ENCODE data around the gene NANP.
"Not testable (repeated sequence)": the region's sequence is repeated elsewhere in the genome, so short reads cannot be mapped to it uniquely, and the experiment has no call there.

NANP gene

GRCh38 chr20:25600632-25601031 is 23.2 kb downstream of the NANP start:
- TF ChIP-seq CTCF (conservative IDR thresholded peaks at IDR 0.05; ENCODE audit: low read length) (no peak), EZH2phosphoT487 (IDR thresholded peaks at IDR 0.05; ENCODE audit: borderline replicate concordance) (no peak)
- no peaks in the 10 kb centered on the region for H3K9me3 ChIP-seq (ENCODE audit: insufficient read depth, low read depth, low read length)
- no peaks in the 10 kb centered on the region for H3K27me3 ChIP-seq (ENCODE audit: insufficient read depth, low read length, poor library complexity, severe bottlenecking)

GRCh38 chr20:25592135-25592852 is 31.5 kb downstream of the NANP start:
- H3K36me3 ChIP-seq (ENCODE audit: insufficient read depth, low read length): no peaks in the 10 kb centered on the region
- H3K4me3 ChIP-seq (ENCODE audit: low read length, poor library complexity, severe bottlenecking): no peak overlapping the region
- H4K20me1 ChIP-seq (ENCODE audit: insufficient read depth, low read length, poor library complexity, severe bottlenecking): no peaks in the 10 kb centered on the region
- H3F3A ChIP-seq (ENCODE audit: low read depth): no peaks in the 10 kb centered on the region
- H3K79me2 ChIP-seq (ENCODE audit: insufficient read depth, low read length): no peaks in the 10 kb centered on the region
- no peaks in the 10 kb centered on the region for H3K27me3 ChIP-seq (ENCODE audit: insufficient read depth, low read length, poor library complexity, severe bottlenecking)
- H3K9me2 ChIP-seq (replicated peaks; ENCODE audit: low read depth, low read length): no peaks in the 10 kb centered on the region
- no peak for TF ChIP-seq EZH2phosphoT487 (IDR thresholded peaks at IDR 0.05; ENCODE audit: borderline replicate concordance)
- no peak for TF ChIP-seq CTCF (conservative IDR thresholded peaks at IDR 0.05; ENCODE audit: low read length)
- H3K4me1 ChIP-seq (ENCODE audit: insufficient read depth, low read length, poor library complexity, severe bottlenecking): no peaks in the 10 kb centered on the region
- no peak overlapping the region for H3K9ac ChIP-seq (ENCODE audit: low read depth, low read length, poor library complexity, severe bottlenecking)
- no peak overlapping the region for H2AFZ ChIP-seq (ENCODE audit: low read length)
- H3K4me2 ChIP-seq (ENCODE audit: low read depth, low read length, poor library complexity, severe bottlenecking): no peak overlapping the region
- no peaks in the 10 kb centered on the region for H3K9me3 ChIP-seq (ENCODE audit: insufficient read depth, low read depth, low read length)

More at GRCh38 chr20:25600632-25601031, 23.2 kb downstream of the NANP start:
- Histone ChIP-seq H3K9ac (ENCODE audit: low read depth, low read length, poor library complexity, severe bottlenecking) (no peak overlapping the region), H3K4me1 (ENCODE audit: insufficient read depth, low read length, poor library complexity, severe bottlenecking) (no peaks in the 10 kb centered on the region), H3K4me2 (ENCODE audit: low read depth, low read length, poor library complexity, severe bottlenecking) (no peak overlapping the region), H3K36me3 (ENCODE audit: insufficient read depth, low read length) (no peaks in the 10 kb centered on the region), H3K79me2 (ENCODE audit: insufficient read depth, low read length) (no peaks in the 10 kb centered on the region), H3F3A (ENCODE audit: low read depth) (no peaks in the 10 kb centered on the region), H3K4me3 (ENCODE audit: low read length, poor library complexity, severe bottlenecking) (no peak overlapping the region), H2AFZ (ENCODE audit: low read length) (no peak overlapping the region), H4K20me1 (ENCODE audit: insufficient read depth, low read length, poor library complexity, severe bottlenecking) (no peaks in the 10 kb centered on the region), H3K9me2 (replicated peaks; ENCODE audit: low read depth, low read length) (no peaks in the 10 kb centered on the region)

- not testable (repeated sequence) for H3K4me2 ChIP-seq (ENCODE audit: low read depth, low read length, poor library complexity, severe bottlenecking); H4K20me1 ChIP-seq (ENCODE audit: insufficient read depth, low read length, poor library complexity, severe bottlenecking); H3K9me3 ChIP-seq (ENCODE audit: insufficient read depth, low read depth, low read length); H3K9ac ChIP-seq (ENCODE audit: low read depth, low read length, poor library complexity, severe bottlenecking); H3K9me2 ChIP-seq (replicated peaks; ENCODE audit: low read depth, low read length); H2AFZ ChIP-seq (ENCODE audit: low read length); H3K79me2 ChIP-seq (ENCODE audit: insufficient read depth, low read length); H3K27me3 ChIP-seq (ENCODE audit: insufficient read depth, low read length, poor library complexity, severe bottlenecking); H3K36me3 ChIP-seq (ENCODE audit: insufficient read depth, low read length); H3F3A ChIP-seq (ENCODE audit: low read depth); H3K4me1 ChIP-seq (ENCODE audit: insufficient read depth, low read length, poor library complexity, severe bottlenecking); H3K4me3 ChIP-seq (ENCODE audit: low read length, poor library complexity, severe bottlenecking)
Measured at GRCh38 chr20:25590778-25591177, 33.0 kb downstream of the NANP start.

GRCh38 chr20:25588491-25588890 is 35.3 kb downstream of the NANP start:
- no peaks in the 10 kb centered on the region for H3K9me2 ChIP-seq (replicated peaks; ENCODE audit: low read depth, low read length)
- H3K9ac ChIP-seq (ENCODE audit: low read depth, low read length, poor library complexity, severe bottlenecking): no peak overlapping the region
- no peak overlapping the region for H3K4me2 ChIP-seq (ENCODE audit: low read depth, low read length, poor library complexity, severe bottlenecking)
- H3K9me3 ChIP-seq (ENCODE audit: insufficient read depth, low read depth, low read length): no peaks in the 10 kb centered on the region
- H3K27me3 ChIP-seq (ENCODE audit: insufficient read depth, low read length, poor library complexity, severe bottlenecking): no peaks in the 10 kb centered on the region
- no peak overlapping the region for H3K4me3 ChIP-seq (ENCODE audit: low read length, poor library complexity, severe bottlenecking)
- H3K36me3 ChIP-seq (ENCODE audit: insufficient read depth, low read length): no peaks in the 10 kb centered on the region
- 0 out of 2 replicates have a peak, but pooled peaks cover 5% of the 10 kb centered on the region for H3F3A ChIP-seq (ENCODE audit: low read depth)
- peaks cover 12% of the 10 kb centered on the region for H3K79me2 ChIP-seq (ENCODE audit: insufficient read depth, low read length)
- TF ChIP-seq EZH2phosphoT487 (IDR thresholded peaks at IDR 0.05; ENCODE audit: borderline replicate concordance): no peak
- no peak for TF ChIP-seq CTCF (conservative IDR thresholded peaks at IDR 0.05; ENCODE audit: low read length)
- H4K20me1 ChIP-seq (ENCODE audit: insufficient read depth, low read length, poor library complexity, severe bottlenecking): peaks cover 3% of the 10 kb centered on the region
- no peak overlapping the region for H2AFZ ChIP-seq (ENCODE audit: low read length)
- H3K4me1 ChIP-seq (ENCODE audit: insufficient read depth, low read length, poor library complexity, severe bottlenecking): peaks cover 6% of the 10 kb centered on the region

Data from Loucy (cell line).